ENCODE results near the gene SUPT3H.
"Not testable (repeated sequence)": the region's sequence is repeated elsewhere in the genome, so short reads cannot be mapped to it uniquely, and the experiment has no call there.

Gene SUPT3H

GRCh38 chr6:45062659-45063058, 315.1 kb downstream of the SUPT3H start:
- H3K36me3 ChIP-seq (ENCODE audit: control insufficient read depth, insufficient read depth, low read length); H3K9me3 ChIP-seq (ENCODE audit: control insufficient read depth, low read length); H3K4me3 ChIP-seq (ENCODE audit: insufficient read depth, low read depth, low read length); H3K27ac ChIP-seq (ENCODE audit: insufficient read depth, low read depth, low read length, poor library complexity, severe bottlenecking); H3K27me3 ChIP-seq (ENCODE audit: control insufficient read depth, insufficient read depth, low read length, poor library complexity, severe bottlenecking); H3K4me1 ChIP-seq (ENCODE audit: control insufficient read depth, insufficient read depth, low read length): not testable (repeated sequence)
- 67 to 74% methylated on average over 12 to 15 of the region's 15 CpGs for WGBS, 2 experiments

- Histone ChIP-seq H3K9me3 (ENCODE audit: control insufficient read depth, low read length) (no peaks in the 10 kb centered on the region), H3K36me3 (ENCODE audit: control insufficient read depth, insufficient read depth, low read length) (no peaks in the 10 kb centered on the region), H3K27me3 (ENCODE audit: control insufficient read depth, insufficient read depth, low read length, poor library complexity, severe bottlenecking) (no peaks in the 10 kb centered on the region), H3K4me1 (ENCODE audit: control insufficient read depth, insufficient read depth, low read length) (peaks cover 4% of the 10 kb centered on the region), H3K27ac (ENCODE audit: insufficient read depth, low read depth, low read length, poor library complexity, severe bottlenecking) (no peak overlapping the region), H3K4me3 (ENCODE audit: insufficient read depth, low read depth, low read length) (no peak overlapping the region)
- WGBS, 2 experiments: 50 to 79% methylated on average over 2 to 3 of the region's 3 CpGs
These were observed 320.0 kb downstream of the SUPT3H start for GRCh38 chr6:45057711-45058110.

- H3K36me3 ChIP-seq (ENCODE audit: control insufficient read depth, insufficient read depth, low read length): no peaks in the 10 kb centered on the region
- no peak overlapping the region for H3K4me3 ChIP-seq (ENCODE audit: insufficient read depth, low read depth, low read length)
- no peaks in the 10 kb centered on the region for H3K27me3 ChIP-seq (ENCODE audit: control insufficient read depth, insufficient read depth, low read length, poor library complexity, severe bottlenecking)
- no peaks in the 10 kb centered on the region for H3K9me3 ChIP-seq (ENCODE audit: control insufficient read depth, low read length)
- WGBS, 2 experiments: 95 to 96% methylated on average over 1 of the region's 1 CpG
- no peak overlapping the region for H3K27ac ChIP-seq (ENCODE audit: insufficient read depth, low read depth, low read length, poor library complexity, severe bottlenecking)
- H3K4me1 ChIP-seq (ENCODE audit: control insufficient read depth, insufficient read depth, low read length): peaks cover 4% of the 10 kb centered on the region
These were observed 323.1 kb downstream of the SUPT3H start for GRCh38 chr6:45054610-45055009.

- 92 to 95% methylated on average over 2 of the region's 2 CpGs for WGBS, 2 experiments
- no peak overlapping the region for H3K27ac ChIP-seq (ENCODE audit: insufficient read depth, low read depth, low read length, poor library complexity, severe bottlenecking)
These were observed 325.4 kb downstream of the SUPT3H start for GRCh38 chr6:45052325-45052724.

GRCh38 chr6:45049188-45049843, 328.4 kb downstream of the SUPT3H start:
- 91 to 96% methylated on average over 5 of the region's 5 CpGs for WGBS, 2 experiments
- Histone ChIP-seq H3K4me3 (ENCODE audit: insufficient read depth, low read depth, low read length) (no peak overlapping the region), H3K9me3 (ENCODE audit: control insufficient read depth, low read length) (no peaks in the 10 kb centered on the region), H3K27me3 (ENCODE audit: control insufficient read depth, insufficient read depth, low read length, poor library complexity, severe bottlenecking) (no peaks in the 10 kb centered on the region), H3K27ac (ENCODE audit: insufficient read depth, low read depth, low read length, poor library complexity, severe bottlenecking) (no peak overlapping the region), H3K4me1 (ENCODE audit: control insufficient read depth, insufficient read depth, low read length) (no peaks in the 10 kb centered on the region), H3K36me3 (ENCODE audit: control insufficient read depth, insufficient read depth, low read length) (no peaks in the 10 kb centered on the region)

More at GRCh38 chr6:45052325-45052724, 325.4 kb downstream of the SUPT3H start:
- Histone ChIP-seq H3K4me1 (ENCODE audit: control insufficient read depth, insufficient read depth, low read length) (peaks cover under 1% of the 10 kb centered on the region), H3K36me3 (ENCODE audit: control insufficient read depth, insufficient read depth, low read length) (no peaks in the 10 kb centered on the region), H3K9me3 (ENCODE audit: control insufficient read depth, low read length) (no peaks in the 10 kb centered on the region), H3K4me3 (ENCODE audit: insufficient read depth, low read depth, low read length) (no peak overlapping the region), H3K27me3 (ENCODE audit: control insufficient read depth, insufficient read depth, low read length, poor library complexity, severe bottlenecking) (no peaks in the 10 kb centered on the region)

- no peaks in the 10 kb centered on the region for H3K9me3 ChIP-seq (ENCODE audit: control insufficient read depth, low read length)
- H3K27ac ChIP-seq (ENCODE audit: insufficient read depth, low read depth, low read length, poor library complexity, severe bottlenecking): no peak overlapping the region
- no peaks in the 10 kb centered on the region for H3K36me3 ChIP-seq (ENCODE audit: control insufficient read depth, insufficient read depth, low read length)
- WGBS, 2 experiments: 78% methylated on average over 1 of the region's 1 CpG; no CpG with 5 or more reads in 1 of the 2 experiments
- H3K4me3 ChIP-seq (ENCODE audit: insufficient read depth, low read depth, low read length): no peak overlapping the region
- no peaks in the 10 kb centered on the region for H3K4me1 ChIP-seq (ENCODE audit: control insufficient read depth, insufficient read depth, low read length)
- H3K27me3 ChIP-seq (ENCODE audit: control insufficient read depth, insufficient read depth, low read length, poor library complexity, severe bottlenecking): no peaks in the 10 kb centered on the region
These were observed 330.2 kb downstream of the SUPT3H start for GRCh38 chr6:45047573-45047972.

GRCh38 chr6:45045253-45045601, 332.5 kb downstream of the SUPT3H start:
- H3K36me3 ChIP-seq (ENCODE audit: control insufficient read depth, insufficient read depth, low read length): no peaks in the 10 kb centered on the region
- no peak overlapping the region for H3K4me3 ChIP-seq (ENCODE audit: insufficient read depth, low read depth, low read length)
- H3K27me3 ChIP-seq (ENCODE audit: control insufficient read depth, insufficient read depth, low read length, poor library complexity, severe bottlenecking): no peaks in the 10 kb centered on the region
- H3K9me3 ChIP-seq (ENCODE audit: control insufficient read depth, low read length): no peaks in the 10 kb centered on the region
- no peak overlapping the region for H3K27ac ChIP-seq (ENCODE audit: insufficient read depth, low read depth, low read length, poor library complexity, severe bottlenecking)
- 95 to 97% methylated on average over 1 of the region's 1 CpG for WGBS, 2 experiments
- no peaks in the 10 kb centered on the region for H3K4me1 ChIP-seq (ENCODE audit: control insufficient read depth, insufficient read depth, low read length)

GRCh38 chr6:45044510-45045252, 333.1 kb downstream of the SUPT3H start:
- 84 to 93% methylated on average over 1 to 2 of the region's 2 CpGs for WGBS, 2 experiments
- no peaks in the 10 kb centered on the region for H3K9me3 ChIP-seq (ENCODE audit: control insufficient read depth, low read length)

GRCh38 chr6:45044086-45044485, 333.6 kb downstream of the SUPT3H start:
- H3K27ac ChIP-seq (ENCODE audit: insufficient read depth, low read depth, low read length, poor library complexity, severe bottlenecking): no peak overlapping the region
- H3K4me1 ChIP-seq (ENCODE audit: control insufficient read depth, insufficient read depth, low read length): no peaks in the 10 kb centered on the region
- H3K36me3 ChIP-seq (ENCODE audit: control insufficient read depth, insufficient read depth, low read length): no peaks in the 10 kb centered on the region
- H3K9me3 ChIP-seq (ENCODE audit: control insufficient read depth, low read length): no peaks in the 10 kb centered on the region
- no peak overlapping the region for H3K4me3 ChIP-seq (ENCODE audit: insufficient read depth, low read depth, low read length)
- 66 to 83% methylated on average over 2 of the region's 2 CpGs for WGBS, 2 experiments
- no peaks in the 10 kb centered on the region for H3K27me3 ChIP-seq (ENCODE audit: control insufficient read depth, insufficient read depth, low read length, poor library complexity, severe bottlenecking)

More at GRCh38 chr6:45044510-45045252, 333.1 kb downstream of the SUPT3H start:
- no peaks in the 10 kb centered on the region for H3K27me3 ChIP-seq (ENCODE audit: control insufficient read depth, insufficient read depth, low read length, poor library complexity, severe bottlenecking)
- H3K4me3 ChIP-seq (ENCODE audit: insufficient read depth, low read depth, low read length): no peak overlapping the region
- H3K4me1 ChIP-seq (ENCODE audit: control insufficient read depth, insufficient read depth, low read length): no peaks in the 10 kb centered on the region
- H3K36me3 ChIP-seq (ENCODE audit: control insufficient read depth, insufficient read depth, low read length): no peaks in the 10 kb centered on the region
- no peak overlapping the region for H3K27ac ChIP-seq (ENCODE audit: insufficient read depth, low read depth, low read length, poor library complexity, severe bottlenecking)

GRCh38 chr6:45042673-45043072, 335.1 kb downstream of the SUPT3H start:
- not testable (repeated sequence) for H3K9me3 ChIP-seq (ENCODE audit: control insufficient read depth, low read length); H3K4me1 ChIP-seq (ENCODE audit: control insufficient read depth, insufficient read depth, low read length); H3K27me3 ChIP-seq (ENCODE audit: control insufficient read depth, insufficient read depth, low read length, poor library complexity, severe bottlenecking); H3K4me3 ChIP-seq (ENCODE audit: insufficient read depth, low read depth, low read length); H3K27ac ChIP-seq (ENCODE audit: insufficient read depth, low read depth, low read length, poor library complexity, severe bottlenecking); H3K36me3 ChIP-seq (ENCODE audit: control insufficient read depth, insufficient read depth, low read length)
- 100% methylated on average over 1 of the region's 2 CpGs; no CpG with 5 or more reads in 1 of the 2 experiments for WGBS, 2 experiments
